Hepatocyte (in vitro differentiated cells): ENCODE measurements around the gene DPPA5. TPM values are rescaled to one million over a fixed set of nuclear protein-coding genes. Genes with fewer than 3 reads are reported as not detected.

Source experiments
- DNase-seq: peaks from one replicate; pipeline ENCODE4 v3.0.0-alpha.2; 2016; ENCODE audit warnings: low spot score
- H2AFZ ChIP-seq: fragments of 200-600 bp; sonication (generic); 2 replicates; pipeline ENCODE4 v1.6.0; 2016; ENCODE audit warnings: antibody characterized with exemption, mild to moderate bottlenecking
- H3K27ac ChIP-seq: fragments of 200-600 bp; sonication (generic); 2 replicates; pipeline ENCODE4 v1.5.1; 2016; ENCODE audit warnings: mild to moderate bottlenecking
- H3K27me3 ChIP-seq: fragments of 200-600 bp; sonication (generic); 2 replicates; pipeline ENCODE4 v1.6.1; 2016
- H3K36me3 ChIP-seq: fragments of 200-600 bp; sonication (generic); replicated peaks from 2 replicates; pipeline ENCODE4 v1.5.1; 2016; ENCODE audit warnings: low read depth; ENCODE audit not compliant: insufficient read depth
- H3K4me1 ChIP-seq: fragments of 200-600 bp; sonication (generic); 2 replicates; pipeline ENCODE4 v1.5.1; 2016; ENCODE audit warnings: mild to moderate bottlenecking, moderate library complexity; ENCODE audit not compliant: insufficient read depth
- H3K4me2 ChIP-seq: fragments of 200-600 bp; sonication (generic); 2 replicates; pipeline ENCODE4 v1.6.0; 2016
- H3K4me3 ChIP-seq: fragments of 200-600 bp; sonication (generic); 2 replicates; pipeline ENCODE4 v1.5.1; 2016; ENCODE audit warnings: mild to moderate bottlenecking
- H3K79me2 ChIP-seq: fragments of 200-600 bp; sonication (generic); 2 replicates; pipeline ENCODE4 v1.6.0; 2017; ENCODE audit warnings: mild to moderate bottlenecking
- H3K9me2 ChIP-seq: fragments of 200-600 bp; sonication (generic); replicated peaks from 2 replicates; pipeline ENCODE4 v1.6.0; 2017; ENCODE audit warnings: mild to moderate bottlenecking; ENCODE audit not compliant: insufficient read depth
- H3K9me3 ChIP-seq: fragments of 200-600 bp; sonication (generic); 2 replicates; pipeline ENCODE4 v1.5.1; 2016; ENCODE audit warnings: low read depth, mild to moderate bottlenecking
- H4K20me1 ChIP-seq: fragments of 200-600 bp; sonication (generic); 2 replicates; pipeline ENCODE4 v1.6.0; 2016; ENCODE audit warnings: mild to moderate bottlenecking; ENCODE audit not compliant: insufficient read depth, poor library complexity, severe bottlenecking
- CTCF ChIP-seq: fragments of 200-600 bp; sonication (generic); IDR thresholded peaks from 2 replicates; pipeline ENCODE4 v1.5.1; 2016; ENCODE audit warnings: antibody characterized with exemption, mild to moderate bottlenecking; ENCODE audit not compliant: poor library complexity
- EZH2 ChIP-seq: fragments of 200-600 bp; sonication (generic); IDR thresholded peaks from 2 replicates; pipeline ENCODE4 v1.6.1; 2016; ENCODE audit warnings: antibody characterized with exemption, mild to moderate bottlenecking, borderline replicate concordance
- EZH2phosphoT487 ChIP-seq: fragments of 200-600 bp; sonication (generic); IDR thresholded peaks from one replicate; pipeline ENCODE4 v1.6.1; 2018; ENCODE audit warnings: antibody characterized with exemption, mild to moderate bottlenecking, low read depth, moderate library complexity; ENCODE audit not compliant: unreplicated experiment, severe bottlenecking
- WGBS: methylation state at CpG from one replicate; pipeline ENCODE4 v1.1.6; 2016; ENCODE audit warnings: low lambda C conversion rate; ENCODE audit errors: missing lambda C conversion rate; 5-methylcytosine and 5-hydroxymethylcytosine counted together
- polyA plus RNA-seq: library from polyadenylated mRNA; unstranded; fragments of >200 nt; fragmentation: Nextera tagmentation; extraction: Ambion mirVana; gene quantifications from 2 replicates; pipeline ENCODE4 v1.2.1, GENCODE V29; 2016
- total RNA-seq: library from RNA; depleted of rRNA; stranded (reverse); fragments of >200 nt; gene quantifications from 2 replicates; pipeline ENCODE4 v1.2.3, GENCODE V29; 2014

The DPPA5 gene
- total and polyA plus RNA-seq, 2 experiments from 2014 or later, result not detected

DNA sequence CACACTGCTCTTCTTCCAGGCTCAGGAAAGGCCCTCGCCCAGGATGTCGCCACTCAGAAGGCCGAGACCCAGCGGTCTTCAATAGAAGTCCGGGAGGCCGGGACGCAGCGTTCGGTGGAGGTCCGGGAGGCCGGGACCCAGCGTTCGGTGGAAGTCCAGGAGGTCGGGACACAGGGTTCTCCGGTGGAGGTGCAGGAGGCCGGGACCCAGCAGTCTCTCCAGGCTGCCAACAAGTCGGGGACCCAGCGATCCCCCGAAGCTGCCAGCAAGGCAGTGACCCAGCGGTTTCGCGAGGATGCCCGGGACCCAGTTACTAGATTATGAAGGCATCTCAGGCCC lies 9.4 kb upstream of the DPPA5 start:
- H3K9me3 ChIP-seq, result no peaks in the 10 kb centered on the region
- H3K4me3 ChIP-seq, result no peak overlapping the region
- H4K20me1 ChIP-seq, result no peaks in the 10 kb centered on the region
- no peaks in the 10 kb centered on the region for H3K36me3 ChIP-seq
- H3K27ac ChIP-seq, result no peak overlapping the region
- no peaks in the 10 kb centered on the region for H3K4me1 ChIP-seq
- no peaks in the 10 kb centered on the region for H3K79me2 ChIP-seq
- H3K4me2 ChIP-seq, result no peak overlapping the region
- no peaks in the 10 kb centered on the region for H3K27me3 ChIP-seq
- DNase-seq, result no peak
- H2AFZ ChIP-seq, result no peak overlapping the region
- over 99% methylated on average over 23 of the region's 23 CpGs for WGBS
- H3K9me2 ChIP-seq, result no peaks in the 10 kb centered on the region
- TF ChIP-seq EZH2 (no peak), EZH2phosphoT487 (no peak), CTCF (no peak)

DNA sequence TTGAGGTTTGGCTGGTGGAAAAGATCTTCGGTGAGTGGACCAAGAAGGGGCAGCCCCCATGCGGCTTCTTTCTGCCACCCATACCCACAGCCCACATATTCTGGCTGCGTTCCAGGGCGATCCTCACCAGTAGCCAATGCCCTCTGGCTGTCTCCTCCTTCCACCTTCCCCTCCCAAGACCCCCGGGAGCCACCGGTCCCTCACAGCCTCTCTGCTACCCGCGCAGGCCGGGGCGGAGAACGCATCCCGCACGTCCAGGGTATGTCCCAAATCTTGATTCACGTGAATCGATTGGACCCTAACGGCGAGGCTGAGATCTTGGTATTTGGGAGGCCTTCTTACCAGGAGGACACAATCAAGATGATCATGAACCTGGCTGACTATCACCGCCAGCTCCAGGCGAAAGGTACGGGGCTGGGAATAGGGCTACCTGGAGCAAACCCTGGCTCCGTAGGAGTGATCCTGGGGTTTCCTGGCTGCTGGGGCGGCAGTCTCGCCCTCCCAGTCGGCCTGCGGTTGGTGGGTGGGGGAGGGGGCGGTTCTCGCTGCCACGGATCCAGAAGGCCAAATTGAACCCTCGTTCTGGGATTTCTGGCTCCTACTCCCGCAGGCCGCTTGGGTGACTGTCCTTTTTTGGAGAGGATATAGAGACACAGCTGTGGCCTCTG lies 8.9 kb upstream of the DPPA5 start:
- 94% methylated on average over 31 of the region's 31 CpGs for WGBS
- no peak overlapping the region for H3K4me3 ChIP-seq
- no peaks in the 10 kb centered on the region for H3K9me2 ChIP-seq
- H3K4me1 ChIP-seq, result no peaks in the 10 kb centered on the region
- no peaks in the 10 kb centered on the region for H3K27me3 ChIP-seq
- no peaks in the 10 kb centered on the region for H3K36me3 ChIP-seq
- no peaks in the 10 kb centered on the region for H3K9me3 ChIP-seq
- DNase-seq, result no peak
- no peaks in the 10 kb centered on the region for H4K20me1 ChIP-seq
- no peak for TF ChIP-seq EZH2phosphoT487
- TF ChIP-seq EZH2, result no peak
- no peak for TF ChIP-seq CTCF
- H3K4me2 ChIP-seq, result no peak overlapping the region
- no peaks in the 10 kb centered on the region for H3K79me2 ChIP-seq
- H3K27ac ChIP-seq, result no peak overlapping the region
- H2AFZ ChIP-seq, result no peak overlapping the region

- Histone ChIP-seq H3K27ac (no peak within 1 kb of the TSS), H2AFZ (no peak within 1 kb of the TSS), H3K9me2 (no peaks in the 10 kb centered on the region), H3K27me3 (no peaks in the 10 kb centered on the region), H3K4me3 (no peak within 1 kb of the TSS), H3K9me3 (no peaks in the 10 kb centered on the region), H3K36me3 (no peaks in the 10 kb centered on the region), H3K4me1 (no peaks in the 10 kb centered on the region), H3K4me2 (no peak within 1 kb of the TSS), H3K79me2 (no peaks in the 10 kb centered on the region), H4K20me1 (no peaks in the 10 kb centered on the region)
- WGBS, result 97% methylated on average over 23 of the region's 23 CpGs
- DNase-seq, result no peak
- TF ChIP-seq EZH2phosphoT487 (no peak), CTCF (no peak), EZH2 (no peak)
Measured at GRCh38 chr6:73362358-73362757, 8.3 kb upstream of the DPPA5 start, which contains the start of gene KHDC3L. Gene KHDC3L, plus strand, starts transcription at chr6:73362658. Its CDS starts 72 bp downstream, at chr6:73362730.
